Activated T-cell treated with anti-CD3 and anti-CD28 coated beads, Interleukin-2, amount 50 U/mL, for 4 hours (primary cell): Measurements from ENCODE around the gene C1orf52. TPM values are rescaled to one million over a fixed set of nuclear protein-coding genes. Genes with fewer than 3 reads are reported as not detected.

Experiments
- ATAC-seq, 2 donors: fragments of 200-7000 bp; cut with Tn5 transposase; one replicate each; pipeline ENCODE4 v1.10.0; 2021
- DNase-seq: peaks from one replicate; pipeline ENCODE4 v3.0.0-alpha.2; 2020
- H3K27me3 Mint-ChIP-seq: one replicate; pipeline ENCODE4 v1.8.0; 2021; ENCODE audit warnings: low read depth, mixed read lengths
- H3K36me3 Mint-ChIP-seq: one replicate; pipeline ENCODE4 v1.8.0; 2022; ENCODE audit warnings: mixed read lengths; ENCODE audit not compliant: insufficient read depth
- H3K4me1 Mint-ChIP-seq: one replicate; pipeline ENCODE4 v1.8.0; 2021; ENCODE audit warnings: low read depth, mixed read lengths
- H3K4me3 Mint-ChIP-seq: one replicate; pipeline ENCODE4 v1.8.0; 2021; ENCODE audit warnings: mild to moderate bottlenecking, moderate library complexity, mixed read lengths
- H3K9me3 Mint-ChIP-seq: one replicate; pipeline ENCODE4 v1.8.0; 2021; ENCODE audit warnings: mixed read lengths
- total RNA-seq, 3 donors: library from RNA; stranded (reverse); gene quantifications; one replicate each; pipeline ENCODE4 v1.2.1, GENCODE V29; 2021

The C1orf52 gene
- total RNA-seq, 3 donors from 2014 or later: 29.1 to 36.3 (median 32.5) TPM

GRCh38 chr1:85289207-85289847 lies 29.9 kb upstream of the C1orf52 start:
- Mint-ChIP-seq H3K36me3 (no peaks in the 10 kb centered on the region), H3K9me3 (no peaks in the 10 kb centered on the region), H3K4me3 (no peak overlapping the region), H3K27me3 (peaks cover 12% of the 10 kb centered on the region), H3K4me1 (peaks cover 11% of the 10 kb centered on the region)
- DNase-seq: no peak
- ATAC-seq: peak; percentile 90

DNA sequence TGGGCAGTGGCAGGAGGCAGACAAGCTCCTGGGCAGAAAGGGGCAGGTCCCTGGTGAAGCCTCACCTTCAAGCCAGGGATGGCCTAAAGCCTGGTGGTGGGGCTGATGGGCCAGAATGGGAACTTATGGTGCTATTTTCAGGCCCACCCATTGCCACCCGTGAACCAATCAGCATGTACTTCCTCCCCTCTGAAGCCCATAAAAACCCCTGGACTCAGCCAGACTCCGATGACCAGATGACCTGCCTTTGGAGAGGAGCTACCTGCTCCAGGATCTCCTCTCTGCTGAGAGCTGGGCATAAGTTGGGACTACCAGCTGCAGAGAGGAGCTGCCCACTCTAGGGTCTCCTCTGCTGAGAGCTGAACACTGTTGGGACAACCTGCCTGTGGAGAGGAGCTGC lies 24.7 kb upstream of the C1orf52 start:
- H3K4me1 Mint-ChIP-seq: peaks cover 7% of the 10 kb centered on the region
- H3K27me3 Mint-ChIP-seq: peaks cover 4% of the 10 kb centered on the region
- DNase-seq (no peak), ATAC-seq (no peak)
- H3K4me3 Mint-ChIP-seq: no peak overlapping the region
- no peaks in the 10 kb centered on the region for H3K9me3 Mint-ChIP-seq
- no peaks in the 10 kb centered on the region for H3K36me3 Mint-ChIP-seq

- DNase-seq: no peak
- Mint-ChIP-seq H3K4me1 (peaks cover 12% of the 10 kb centered on the region), H3K36me3 (no peaks in the 10 kb centered on the region), H3K9me3 (no peaks in the 10 kb centered on the region), H3K4me3 (no peak overlapping the region), H3K27me3 (peaks cover 4% of the 10 kb centered on the region)
- ATAC-seq: no peak
Measured at GRCh38 chr1:85283475-85284199, 24.2 kb upstream of the C1orf52 start.

- H3K4me3 Mint-ChIP-seq: no peak overlapping the region
- no peaks in the 10 kb centered on the region for H3K36me3 Mint-ChIP-seq
- H3K9me3 Mint-ChIP-seq: no peaks in the 10 kb centered on the region
- DNase-seq (no peak), ATAC-seq (no peak)
- H3K27me3 Mint-ChIP-seq: peaks cover 4% of the 10 kb centered on the region
- peaks cover 14% of the 10 kb centered on the region for H3K4me1 Mint-ChIP-seq
Measured at GRCh38 chr1:85282424-85282823, 23.0 kb upstream of the C1orf52 start.

DNA sequence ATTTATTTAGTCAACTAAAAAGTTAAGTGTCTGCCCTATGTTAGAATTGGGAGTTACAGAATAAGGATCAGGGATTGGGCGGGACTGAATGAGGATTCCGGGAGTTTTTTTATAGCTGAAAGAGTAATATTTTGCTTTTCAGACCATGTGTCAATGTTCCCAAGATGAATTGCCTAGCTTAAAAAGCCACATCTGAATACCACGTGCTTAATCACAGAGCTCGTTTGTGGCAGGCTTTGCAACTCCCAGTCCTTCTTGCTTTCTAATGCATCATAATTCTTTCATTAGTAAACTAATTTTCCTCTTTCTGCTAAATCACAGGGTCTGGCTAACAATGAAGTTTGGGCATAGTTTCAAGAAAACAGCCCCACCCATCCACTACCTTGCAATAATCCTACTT lies 21.2 kb upstream of the C1orf52 start:
- Mint-ChIP-seq H3K9me3 (no peaks in the 10 kb centered on the region), H3K36me3 (no peaks in the 10 kb centered on the region), H3K4me3 (no peak overlapping the region), H3K27me3 (peaks cover 4% of the 10 kb centered on the region), H3K4me1 (peaks cover 19% of the 10 kb centered on the region)
- DNase-seq: no peak
- no peak for ATAC-seq

DNA sequence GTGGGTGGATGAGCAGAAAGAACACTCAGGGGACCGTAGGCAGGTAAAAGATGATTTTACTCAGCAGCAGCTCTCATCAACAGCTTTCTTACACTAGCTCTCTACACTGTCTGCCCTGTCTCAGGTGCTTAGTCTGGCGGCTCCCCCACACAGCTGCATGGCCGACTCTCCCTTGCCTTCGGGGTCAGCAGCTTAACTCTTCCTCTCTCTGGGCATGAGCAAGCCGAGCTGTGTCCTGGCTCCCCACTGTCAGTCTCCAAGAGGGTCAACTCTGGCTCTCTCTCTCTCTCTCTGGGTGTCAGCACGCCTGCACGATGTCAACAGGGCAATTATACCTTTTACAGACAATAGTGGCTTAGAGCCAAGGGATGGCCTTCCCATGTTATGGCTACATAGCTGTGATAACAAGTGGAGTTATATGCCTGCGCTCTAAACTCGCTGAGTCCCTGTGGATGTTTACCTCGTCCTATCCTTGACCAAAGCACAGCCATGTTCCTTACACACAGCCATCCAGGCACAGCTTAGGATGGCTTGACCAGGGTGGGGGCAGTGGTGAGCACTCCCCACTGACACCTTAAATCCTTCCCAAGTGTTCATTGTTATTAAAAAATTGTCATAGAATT lies 20.1 kb upstream of the C1orf52 start:
- Mint-ChIP-seq H3K4me1 (peaks cover 28% of the 10 kb centered on the region), H3K4me3 (no peak overlapping the region), H3K9me3 (no peaks in the 10 kb centered on the region), H3K27me3 (peaks cover 4% of the 10 kb centered on the region), H3K36me3 (peaks cover 3% of the 10 kb centered on the region)
- no peak for DNase-seq
- no peak for ATAC-seq

DNA sequence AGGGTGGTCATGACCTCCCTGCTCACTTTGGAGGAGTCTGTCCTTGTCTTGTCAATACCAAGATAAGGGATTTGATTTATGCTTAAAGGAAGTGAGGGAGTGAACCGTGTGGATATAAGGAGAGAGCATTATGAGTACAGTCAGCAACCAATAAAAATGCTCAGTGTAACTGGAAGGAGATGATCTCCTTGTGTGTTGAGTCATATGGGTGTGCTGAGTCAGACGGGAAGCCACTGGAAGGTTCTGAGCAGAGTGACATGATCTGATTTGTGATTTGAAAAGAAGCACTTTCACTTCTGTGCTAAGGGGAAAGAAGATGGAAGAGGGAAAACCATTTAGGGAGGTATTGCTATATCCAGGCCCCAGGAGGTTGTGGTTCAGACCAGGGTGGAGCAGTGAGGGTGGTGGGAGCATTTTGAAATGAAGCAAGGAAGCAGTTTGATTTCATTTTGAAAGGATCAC lies 19.4 kb upstream of the C1orf52 start:
- Mint-ChIP-seq H3K4me1 (peaks cover 35% of the 10 kb centered on the region), H3K9me3 (no peaks in the 10 kb centered on the region), H3K4me3 (no peak overlapping the region), H3K36me3 (peaks cover 3% of the 10 kb centered on the region), H3K27me3 (peaks cover 4% of the 10 kb centered on the region)
- no peak for DNase-seq
- ATAC-seq: peak in 1 of 2 donors; percentile 7

DNA sequence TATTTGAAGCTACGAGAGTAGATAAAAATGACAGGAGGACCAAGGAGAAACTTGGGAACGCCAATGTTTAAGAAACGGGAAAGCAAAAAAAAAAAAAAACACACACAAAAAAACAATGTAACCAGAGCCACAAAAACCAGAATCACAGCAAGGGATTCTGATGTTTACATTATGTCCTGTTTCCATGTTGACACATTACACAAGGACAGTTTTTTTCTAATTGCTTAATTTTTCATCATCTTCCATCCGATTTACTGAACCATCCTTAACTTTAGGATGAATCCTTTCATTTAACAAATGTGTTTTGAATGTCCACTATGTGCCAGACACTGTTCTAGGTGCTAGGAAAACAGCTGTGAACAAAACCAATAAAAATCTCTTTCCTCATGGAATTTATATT lies 18.3 kb upstream of the C1orf52 start:
- DNase-seq (no peak), ATAC-seq (no peak)
- Mint-ChIP-seq H3K36me3 (peaks cover 12% of the 10 kb centered on the region), H3K9me3 (no peaks in the 10 kb centered on the region), H3K4me1 (peaks cover 46% of the 10 kb centered on the region), H3K27me3 (peaks cover 4% of the 10 kb centered on the region), H3K4me3 (no peak overlapping the region)

- H3K4me3 Mint-ChIP-seq: peak overlapping the region; percentile 93
- no peaks in the 10 kb centered on the region for H3K9me3 Mint-ChIP-seq
- DNase-seq: no peak
- peaks cover 49% of the 10 kb centered on the region for H3K4me1 Mint-ChIP-seq
- no peak for ATAC-seq
- H3K27me3 Mint-ChIP-seq: peaks cover 4% of the 10 kb centered on the region
- peaks cover 13% of the 10 kb centered on the region for H3K36me3 Mint-ChIP-seq
Measured at GRCh38 chr1:85276978-85277639, 17.6 kb upstream of the C1orf52 start.

GRCh38 chr1:85276215-85276977 lies 16.9 kb upstream of the C1orf52 start, which contains the start of gene BCL10:
TSS of gene BCL10 (minus strand) at chr1:85276632. CDS start at chr1:85276352, 280 bp downstream.
- H3K9me3 Mint-ChIP-seq: no peaks in the 10 kb centered on the region
- ATAC-seq (peak; percentile 98), DNase-seq (peak; percentile 96)
- peaks cover 54% of the 10 kb centered on the region for H3K4me1 Mint-ChIP-seq
- H3K36me3 Mint-ChIP-seq: peaks cover 13% of the 10 kb centered on the region
- peaks cover 4% of the 10 kb centered on the region for H3K27me3 Mint-ChIP-seq
- peak within 1 kb of the TSS; percentile 93 for H3K4me3 Mint-ChIP-seq

GRCh38 chr1:85275701-85276214 lies 16.3 kb upstream of the C1orf52 start:
- peaks cover 20% of the 10 kb centered on the region for H3K36me3 Mint-ChIP-seq
- H3K4me3 Mint-ChIP-seq: peak overlapping the region; percentile 93
- no peaks in the 10 kb centered on the region for H3K27me3 Mint-ChIP-seq
- ATAC-seq: peak; percentile 5 to 10
- no peak for DNase-seq
- peaks cover 60% of the 10 kb centered on the region for H3K4me1 Mint-ChIP-seq
- H3K9me3 Mint-ChIP-seq: no peaks in the 10 kb centered on the region

DNA sequence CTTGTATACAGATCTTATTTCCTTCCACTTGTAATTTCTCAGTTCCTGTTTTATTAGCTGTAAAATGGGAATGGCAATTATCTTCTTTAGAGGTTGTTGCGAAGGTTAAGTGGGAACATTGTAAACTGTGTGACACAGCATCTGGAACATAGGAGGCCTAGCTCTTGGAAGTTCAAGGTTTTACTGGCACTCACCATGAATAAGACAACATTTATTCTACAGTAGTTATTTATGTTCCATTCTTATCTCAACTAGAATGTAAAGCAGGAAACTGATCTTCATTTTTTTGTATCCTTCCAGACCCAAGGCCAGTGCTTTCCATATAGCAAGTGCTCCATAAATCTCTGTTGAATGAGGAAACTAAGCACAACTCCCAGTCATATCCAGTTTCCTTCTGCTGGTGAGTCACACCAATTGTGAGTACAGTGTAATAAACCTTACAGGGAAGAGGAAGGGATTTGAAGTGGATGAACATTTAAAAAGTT lies 15.5 kb upstream of the C1orf52 start:
- Mint-ChIP-seq H3K36me3 (peaks cover 24% of the 10 kb centered on the region), H3K4me1 (peaks cover 64% of the 10 kb centered on the region), H3K4me3 (peak overlapping the region; percentile 93), H3K9me3 (no peaks in the 10 kb centered on the region), H3K27me3 (no peaks in the 10 kb centered on the region)
- DNase-seq (no peak), ATAC-seq (no peak)

DNA sequence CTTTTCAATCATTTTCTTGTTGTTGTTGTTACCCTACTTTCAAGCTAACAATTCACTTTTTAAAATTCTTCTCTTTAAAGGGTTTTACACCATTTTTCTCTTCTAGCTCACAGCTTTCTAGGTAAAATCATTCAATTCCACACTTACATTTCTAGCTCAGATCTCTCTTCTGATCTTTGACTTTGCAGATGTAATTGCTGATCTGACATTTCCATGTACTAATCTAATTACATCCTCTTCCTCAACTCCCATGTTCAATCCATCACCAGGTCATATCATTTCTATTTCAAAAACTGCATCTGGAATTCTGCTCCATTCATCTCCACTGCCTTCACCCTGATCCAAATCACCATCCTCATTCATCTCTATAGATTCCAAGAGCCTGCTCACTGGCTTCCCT lies 13.9 kb upstream of the C1orf52 start:
- DNase-seq: no peak
- Mint-ChIP-seq H3K9me3 (no peaks in the 10 kb centered on the region), H3K4me3 (peak overlapping the region; percentile 11), H3K4me1 (peaks cover 57% of the 10 kb centered on the region), H3K36me3 (peaks cover 34% of the 10 kb centered on the region), H3K27me3 (no peaks in the 10 kb centered on the region)
- ATAC-seq: no peak
